GM12878 (cell line): Measurements from ENCODE around the gene SMOC2. TPM values are rescaled to one million over a fixed set of nuclear protein-coding genes. Genes with fewer than 3 reads are reported as not detected.

Experiments used
- ATAC-seq: fragments of 200-7000 bp; cut with Tn5 transposase; 3 replicates; pipeline ENCODE4 v1.9.1; 2020; ENCODE audit warnings: mild to moderate bottlenecking, moderate library complexity
- BruUV-seq: library from RNA; stranded (reverse); fragments of 400-500 nt; replicated peaks from 2 replicates; lab custom pipeline; 2021; lab: Mats Ljungman, UMichigan
- CTCF ChIA-PET: fragments of 300-600 bp; sonication (Branson Sonifier 250); formaldehyde crosslinking; extraction: SDS; loops from one replicate; lab custom pipeline; 2021; ENCODE audit warnings: inconsistent platforms; lab: Yijun Ruan, JAX
- POLR2A ChIA-PET: fragments of 350-600 bp; formaldehyde crosslinking; extraction: SDS; loops from one replicate; lab custom pipeline; 2021; ENCODE audit warnings: inconsistent platforms; lab: Charles Lee
- RAD21 ChIA-PET: fragments of 300-600 bp; sonication (Branson Sonifier 250); formaldehyde crosslinking; loops from one replicate; lab custom pipeline; 2023; ENCODE audit warnings: antibody characterized with exemption; ENCODE audit not compliant: unreplicated experiment; lab: Charles Lee
- SMC1A ChIA-PET: fragments of 300-600 bp; sonication (Branson Sonifier 250); formaldehyde crosslinking; loops from one replicate; lab custom pipeline; 2023; ENCODE audit not compliant: unreplicated experiment, uncharacterized antibody; lab: Charles Lee
- DNase-seq: peaks from one replicate; pipeline ENCODE4 v3.0.0-alpha.2; 2011; ENCODE audit warnings: low read depth, low spot score
- FAIRE-seq: peaks from 3 replicates; lab custom pipeline; 2011; peaks lifted over from hg19 to GRCh38; lab: Jason Lieb, UNC
- H2AFZ ChIP-seq: 2 replicates; pipeline ENCODE4 v1.6.0; 2011; ENCODE audit warnings: low read depth, low read length, control low read depth; ENCODE audit not compliant: control insufficient read depth
- H3K27ac ChIP-seq: 2 replicates; pipeline ENCODE4 v1.5.1; 2011; ENCODE audit warnings: control low read depth; ENCODE audit not compliant: control insufficient read depth, insufficient read depth
- H3K27me3 ChIP-seq, 2 experiments: replicated peaks in 1 of 2; 2 replicates each; pipeline versions ENCODE4 v1.6.0 to v1.6.1; 2011; ENCODE audit warnings: low read length in 1 of 2; ENCODE audit not compliant: control insufficient read depth in 2 of 2, insufficient read depth in 2 of 2
- H3K36me3 ChIP-seq, 2 experiments: 2 replicates each; pipeline ENCODE4 v1.5.1; 2011; ENCODE audit warnings: low read length in 1 of 2; ENCODE audit not compliant: control insufficient read depth in 2 of 2, insufficient read depth in 2 of 2
- H3K4me1 ChIP-seq: 2 replicates; pipeline ENCODE4 v1.6.1; 2011; ENCODE audit warnings: mild to moderate bottlenecking, low read length, moderate library complexity, mixed read lengths; ENCODE audit not compliant: control insufficient read depth, insufficient read depth
- H3K4me2 ChIP-seq: 2 replicates; pipeline ENCODE4 v1.6.0; 2011; ENCODE audit warnings: control low read depth; ENCODE audit not compliant: control insufficient read depth, insufficient read depth
- H3K4me3 ChIP-seq: fragments of 200-600 bp; sonication (generic); 2 replicates; pipeline ENCODE4 v1.5.1; 2016
- H3K79me2 ChIP-seq: 2 replicates; pipeline ENCODE4 v1.6.0; 2011; ENCODE audit warnings: low read length; ENCODE audit not compliant: control insufficient read depth, insufficient read depth
- H3K9ac ChIP-seq: 2 replicates; pipeline ENCODE4 v1.8.0; 2011; ENCODE audit warnings: low read length, control low read depth, mixed read lengths; ENCODE audit not compliant: control insufficient read depth, insufficient read depth
- H3K9me3 ChIP-seq: replicated peaks from 3 replicates; pipeline ENCODE4 v1.5.1; 2011; ENCODE audit warnings: mild to moderate bottlenecking, low read length; ENCODE audit not compliant: control insufficient read depth, insufficient read depth
- H4K20me1 ChIP-seq: 2 replicates; pipeline ENCODE4 v1.6.0; 2011; ENCODE audit not compliant: control insufficient read depth, insufficient read depth
- CBX3 ChIP-seq: fragments of 200-600 bp; sonication (generic); IDR thresholded peaks from 2 replicates; pipeline ENCODE4 v1.6.1; 2016; ENCODE audit warnings: low read depth, borderline replicate concordance
- CEBPB ChIP-seq, 2 experiments: fragments of 150-350 bp in 1 of 2; IDR thresholded peaks; 2 replicates each; pipeline ENCODE4 v1.6.1; 2012 to 2014; ENCODE audit warnings: low read depth in 2 of 2, low read length in 2 of 2, borderline replicate concordance in 1 of 2, inconsistent platforms in 1 of 2
- CHD1 ChIP-seq: IDR thresholded peaks from 2 replicates; pipeline ENCODE4 v1.6.1; 2012; ENCODE audit warnings: low read depth, low read length, improper control_type of control experiment
- CHD4 ChIP-seq: fragments of 200-600 bp; sonication (generic); IDR thresholded peaks from 2 replicates; pipeline ENCODE4 v1.6.1; 2016; ENCODE audit warnings: mild to moderate bottlenecking
- ESRRA ChIP-seq: IDR thresholded peaks from 2 replicates; pipeline ENCODE4 v1.6.1; 2012; ENCODE audit warnings: mild to moderate bottlenecking, low read length, improper control_type of control experiment
- EZH2 ChIP-seq: IDR thresholded peaks from 2 replicates; pipeline ENCODE4 v1.6.1; 2012; ENCODE audit warnings: low read depth, mild to moderate bottlenecking, control low read depth, inconsistent platforms, low read length, borderline replicate concordance; ENCODE audit not compliant: control insufficient read depth
- GABPA ChIP-seq: IDR thresholded peaks from 2 replicates; pipeline ENCODE4 v1.6.1; 2014; ENCODE audit warnings: antibody characterized with exemption, low read depth, mild to moderate bottlenecking, inconsistent platforms
- HDGF ChIP-seq: fragments of 450-650 bp; IDR thresholded peaks from 2 replicates; pipeline ENCODE4 v1.6.1; 2016; ENCODE audit warnings: antibody characterized with exemption
- MXI1 ChIP-seq: fragments of 150-350 bp; IDR thresholded peaks from 2 replicates; pipeline ENCODE4 v1.6.1; 2011; ENCODE audit warnings: low read depth, mild to moderate bottlenecking, inconsistent platforms, low read length, improper control_type of control experiment
- PML ChIP-seq: IDR thresholded peaks from 2 replicates; pipeline ENCODE4 v1.6.1; 2012; ENCODE audit warnings: low read length, inconsistent platforms
- POLR2AphosphoS2 ChIP-seq: IDR thresholded peaks from 2 replicates; pipeline ENCODE4 v1.6.1; 2011; ENCODE audit warnings: low read depth, mild to moderate bottlenecking, low read length, improper control_type of control experiment, moderate library complexity
- RCOR1 ChIP-seq: conservative IDR thresholded peaks from 2 replicates; pipeline ENCODE4 v1.6.1; 2012; ENCODE audit warnings: low read depth, low read length, improper control_type of control experiment
- SIX5 ChIP-seq: IDR thresholded peaks from 2 replicates; pipeline ENCODE4 v1.6.1; 2011; ENCODE audit warnings: mild to moderate bottlenecking, low read depth, low read length, moderate library complexity; ENCODE audit not compliant: severe bottlenecking
- SMAD5 ChIP-seq: IDR thresholded peaks from 2 replicates; pipeline ENCODE4 v1.6.1; 2016; ENCODE audit warnings: antibody characterized with exemption, low read depth
- SP1 ChIP-seq: IDR thresholded peaks from one replicate; pipeline ENCODE4 v1.6.1; 2011; ENCODE audit warnings: low read depth, low read length
- SREBF1 ChIP-seq: IDR thresholded peaks from 2 replicates; pipeline ENCODE4 v1.6.1; 2012; ENCODE audit warnings: mild to moderate bottlenecking, low read length
- TARDBP ChIP-seq: IDR thresholded peaks from 2 replicates; pipeline ENCODE4 v1.6.1; 2016; ENCODE audit warnings: borderline replicate concordance
- WGBS: methylation state at CpG from one replicate; pipeline ENCODE4 v1.1.6; 2016; ENCODE audit warnings: low lambda C conversion rate; ENCODE audit not compliant: insufficient replicate concordance, insufficient coverage; ENCODE audit errors: missing lambda C conversion rate; 5-methylcytosine and 5-hydroxymethylcytosine counted together
- in situ Hi-C: fragments of 300-500 bp; cut with MboI; formaldehyde crosslinking; loops from 9 replicates; pipeline ENCODE4 v1.14.3; 2018; ENCODE audit warnings: mixed read lengths
- intact Hi-C: fragments of 100-400 bp; cut with micrococcal nuclease; formaldehyde crosslinking; loops from one replicate; pipeline ENCODE4 v1.14.2; 2022; ENCODE audit not compliant: unreplicated experiment
- polyA plus RNA-seq, 11 experiments: library from polyadenylated mRNA; depleted of rRNA in 4 of 11; unstranded in 6 of 11; stranded (reverse) in 5 of 11; fragments of >200 nt; fragmentation: Nextera tagmentation in 4 of 11; fragmentation: Illumina TruSeq in 1 of 11; extraction: Ambion mirVana in 4 of 11; extraction: Trizol in 1 of 11; gene quantifications; 1 replicate in 1 of 11; 2 replicates in 10 of 11; pipeline versions ENCODE4 v1.2.1 to v1.2.3, GENCODE V29; 2011 to 2016; ENCODE audit warnings: inconsistent platforms in 2 of 11, missing spikeins in 2 of 11, low read depth in 1 of 11
- total RNA-seq, 4 experiments: library from RNA; depleted of rRNA in 3 of 4; stranded (reverse); fragments of >200 nt in 3 of 4; fragmentation: Illumina TruSeq in 1 of 4; extraction: Trizol in 1 of 4; gene quantifications; 2 replicates each; pipeline versions ENCODE4 v1.2.1 to v1.2.3, GENCODE V29; 2013 to 2021
- TF ChIP-seq, protein P1 (sequence below): fragments of 450-650 bp; IDR thresholded peaks from 2 replicates; pipeline ENCODE4 v1.6.1; 2017; ENCODE audit warnings: mild to moderate bottlenecking
- TF ChIP-seq, protein P2 (sequence below): IDR thresholded peaks from 2 replicates; pipeline ENCODE4 v1.6.1; 2012; ENCODE audit warnings: low read depth, low read length, improper control_type of control experiment
- TF ChIP-seq, protein P3 (sequence below): IDR thresholded peaks from 2 replicates; pipeline ENCODE4 v1.6.1; 2012; ENCODE audit warnings: low read depth, low read length, improper control_type of control experiment

SMOC2 gene
- total and polyA plus RNA-seq, 10 of the 15 experiments (the other 5 are each of a cell fraction or from before 2014, with no cell fraction given), result 0.10 to 0.12 TPM; not detected in 8

DNA sequence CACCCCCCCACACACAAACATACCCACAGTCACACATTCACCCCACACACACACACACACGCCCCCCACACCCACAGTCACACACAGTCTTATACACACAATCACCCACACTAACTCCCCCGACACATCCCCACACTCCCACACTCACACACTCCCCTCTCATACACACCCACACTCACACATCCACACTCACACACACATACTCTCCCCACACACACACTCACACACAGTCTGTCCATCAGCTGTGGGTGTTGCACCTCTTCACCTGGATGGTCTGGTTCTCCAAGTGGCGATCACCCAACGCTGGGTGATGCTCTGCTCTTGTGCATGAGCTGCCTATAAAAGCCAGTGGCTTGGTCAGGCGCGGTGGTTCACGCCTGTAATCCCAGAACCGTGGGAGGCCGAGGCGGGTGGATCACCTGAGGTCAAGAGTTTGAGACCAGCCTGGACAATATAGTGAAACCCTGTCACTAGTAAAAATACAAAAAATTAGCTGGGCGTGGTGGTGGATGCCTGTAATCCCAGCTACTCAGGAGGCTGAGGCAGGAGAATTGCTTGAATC lies 158.9 kb downstream of the SMOC2 start (continued):
- TF ChIP-seq SP1 (no peak), PML (no peak), HDGF (no peak)

GRCh38 chr6:168600381-168600780 lies 159.4 kb downstream of the SMOC2 start:
- Histone ChIP-seq H3K4me3 (no peak overlapping the region), H3K79me2 (no peaks in the 10 kb centered on the region), H3K36me3 (no peaks in the 10 kb centered on the region), H3K27ac (no peak overlapping the region), H3K9me3 (no peaks in the 10 kb centered on the region; the same call in 2 of the 3 replicates), H3K4me1 (no peaks in the 10 kb centered on the region), H3K9ac (no peak overlapping the region), H2AFZ (no peak overlapping the region), H3K27me3 (no peaks in the 10 kb centered on the region), H3K4me2 (no peak overlapping the region), H4K20me1 (no peaks in the 10 kb centered on the region)
- SMC1A ChIA-PET, result no interaction called here
- DNase-seq, result no peak
- BruUV-seq, result no TSS peak
- RAD21 ChIA-PET, result interaction anchor here (0.7 to 0.8 kb wide), 2 partner anchors 9 to 1917 kb away, joined by 3 read pairs; no protein-coding TSS in a partner anchor
- POLR2A ChIA-PET, result no interaction called here
- intact Hi-C loops, result no loop called here
- 54% methylated on average over 10 of the region's 11 CpGs for WGBS
- ATAC-seq, result no peak
- CTCF ChIA-PET, result no interaction called here
- in situ Hi-C loops, result no loop called here
- FAIRE-seq, result no peak
- TF ChIP-seq SIX5 (no peak), GABPA (no peak), ESRRA (no peak), MXI1 (no peak), CHD1 (no peak), CEBPB (IDR thresholded peaks at IDR 0.05; ENCODE audit: borderline replicate concordance in 1 of 2, low read depth in 2 of 2, low read length in 2 of 2) (no peak), CBX3 (no peak), CHD4 (no peak), SMAD5 (no peak), EZH2 (no peak), TARDBP (no peak), POLR2AphosphoS2 (no peak), SREBF1 (no peak), RCOR1 (no peak)
- TF ChIP-seq, protein P1, sequence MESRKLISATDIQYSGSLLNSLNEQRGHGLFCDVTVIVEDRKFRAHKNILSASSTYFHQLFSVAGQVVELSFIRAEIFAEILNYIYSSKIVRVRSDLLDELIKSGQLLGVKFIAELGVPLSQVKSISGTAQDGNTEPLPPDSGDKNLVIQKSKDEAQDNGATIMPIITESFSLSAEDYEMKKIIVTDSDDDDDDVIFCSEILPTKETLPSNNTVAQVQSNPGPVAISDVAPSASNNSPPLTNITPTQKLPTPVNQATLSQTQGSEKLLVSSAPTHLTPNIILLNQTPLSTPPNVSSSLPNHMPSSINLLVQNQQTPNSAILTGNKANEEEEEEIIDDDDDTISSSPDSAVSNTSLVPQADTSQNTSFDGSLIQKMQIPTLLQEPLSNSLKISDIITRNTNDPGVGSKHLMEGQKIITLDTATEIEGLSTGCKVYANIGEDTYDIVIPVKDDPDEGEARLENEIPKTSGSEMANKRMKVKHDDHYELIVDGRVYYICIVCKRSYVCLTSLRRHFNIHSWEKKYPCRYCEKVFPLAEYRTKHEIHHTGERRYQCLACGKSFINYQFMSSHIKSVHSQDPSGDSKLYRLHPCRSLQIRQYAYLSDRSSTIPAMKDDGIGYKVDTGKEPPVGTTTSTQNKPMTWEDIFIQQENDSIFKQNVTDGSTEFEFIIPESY, result no peak
- TF ChIP-seq, protein P2, sequence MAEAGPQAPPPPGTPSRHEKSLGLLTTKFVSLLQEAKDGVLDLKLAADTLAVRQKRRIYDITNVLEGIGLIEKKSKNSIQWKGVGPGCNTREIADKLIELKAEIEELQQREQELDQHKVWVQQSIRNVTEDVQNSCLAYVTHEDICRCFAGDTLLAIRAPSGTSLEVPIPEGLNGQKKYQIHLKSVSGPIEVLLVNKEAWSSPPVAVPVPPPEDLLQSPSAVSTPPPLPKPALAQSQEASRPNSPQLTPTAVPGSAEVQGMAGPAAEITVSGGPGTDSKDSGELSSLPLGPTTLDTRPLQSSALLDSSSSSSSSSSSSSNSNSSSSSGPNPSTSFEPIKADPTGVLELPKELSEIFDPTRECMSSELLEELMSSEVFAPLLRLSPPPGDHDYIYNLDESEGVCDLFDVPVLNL, result no peak
- TF ChIP-seq, protein P3, sequence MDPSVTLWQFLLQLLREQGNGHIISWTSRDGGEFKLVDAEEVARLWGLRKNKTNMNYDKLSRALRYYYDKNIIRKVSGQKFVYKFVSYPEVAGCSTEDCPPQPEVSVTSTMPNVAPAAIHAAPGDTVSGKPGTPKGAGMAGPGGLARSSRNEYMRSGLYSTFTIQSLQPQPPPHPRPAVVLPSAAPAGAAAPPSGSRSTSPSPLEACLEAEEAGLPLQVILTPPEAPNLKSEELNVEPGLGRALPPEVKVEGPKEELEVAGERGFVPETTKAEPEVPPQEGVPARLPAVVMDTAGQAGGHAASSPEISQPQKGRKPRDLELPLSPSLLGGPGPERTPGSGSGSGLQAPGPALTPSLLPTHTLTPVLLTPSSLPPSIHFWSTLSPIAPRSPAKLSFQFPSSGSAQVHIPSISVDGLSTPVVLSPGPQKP, result no peak
